Loucy (cell line): ENCODE measurements around the gene TMEM248.
"Not testable (repeated sequence)": the region's sequence is repeated elsewhere in the genome, so short reads cannot be mapped to it uniquely, and the experiment has no call there.

ENCODE experiments used
- EZH2phosphoT487 ChIP-seq: fragments of 200-600 bp; IDR thresholded peaks from 2 replicates; pipeline ENCODE4 v1.6.1; 2018; ENCODE audit warnings: antibody characterized with exemption, mild to moderate bottlenecking, moderate library complexity, borderline replicate concordance
- TF ChIP-seq, protein P1 (sequence below): fragments of 200-600 bp; sonication (generic); conservative IDR thresholded peaks from 2 replicates; pipeline ENCODE4 v1.5.1; 2014; ENCODE audit warnings: mild to moderate bottlenecking, antibody characterized with exemption, low read length

DNA sequence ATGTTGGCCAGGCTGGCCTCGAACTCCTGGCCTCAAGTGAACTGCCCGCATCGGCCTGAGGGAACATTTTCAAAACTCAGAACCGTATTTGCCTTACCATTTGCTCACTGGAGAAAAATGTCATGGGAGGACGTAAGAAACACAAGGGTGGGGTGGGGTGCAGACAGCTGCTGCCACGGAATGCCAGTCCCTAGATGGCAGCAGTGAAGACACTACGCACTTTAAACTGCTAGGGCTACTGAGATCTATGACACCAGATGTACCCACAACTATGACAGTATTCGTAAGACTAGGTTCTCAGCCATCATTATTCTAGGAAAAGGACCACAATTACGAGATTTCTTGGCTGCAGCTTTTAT, 73.6 kb downstream of the TMEM248 start:
- TF ChIP-seq, protein P1, sequence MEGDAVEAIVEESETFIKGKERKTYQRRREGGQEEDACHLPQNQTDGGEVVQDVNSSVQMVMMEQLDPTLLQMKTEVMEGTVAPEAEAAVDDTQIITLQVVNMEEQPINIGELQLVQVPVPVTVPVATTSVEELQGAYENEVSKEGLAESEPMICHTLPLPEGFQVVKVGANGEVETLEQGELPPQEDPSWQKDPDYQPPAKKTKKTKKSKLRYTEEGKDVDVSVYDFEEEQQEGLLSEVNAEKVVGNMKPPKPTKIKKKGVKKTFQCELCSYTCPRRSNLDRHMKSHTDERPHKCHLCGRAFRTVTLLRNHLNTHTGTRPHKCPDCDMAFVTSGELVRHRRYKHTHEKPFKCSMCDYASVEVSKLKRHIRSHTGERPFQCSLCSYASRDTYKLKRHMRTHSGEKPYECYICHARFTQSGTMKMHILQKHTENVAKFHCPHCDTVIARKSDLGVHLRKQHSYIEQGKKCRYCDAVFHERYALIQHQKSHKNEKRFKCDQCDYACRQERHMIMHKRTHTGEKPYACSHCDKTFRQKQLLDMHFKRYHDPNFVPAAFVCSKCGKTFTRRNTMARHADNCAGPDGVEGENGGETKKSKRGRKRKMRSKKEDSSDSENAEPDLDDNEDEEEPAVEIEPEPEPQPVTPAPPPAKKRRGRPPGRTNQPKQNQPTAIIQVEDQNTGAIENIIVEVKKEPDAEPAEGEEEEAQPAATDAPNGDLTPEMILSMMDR = peak; percentile 46
- TF ChIP-seq EZH2phosphoT487 = not testable (repeated sequence)
